Activated CD4-positive, alpha-beta memory T cell treated with anti-CD3 and anti-CD28 coated beads, Interleukin-2, amount 10 ng/mL, durations not matched to agents 7 days and 5 days (primary cell): ENCODE results near the gene C2CD2. TPM values are rescaled to one million over a fixed set of nuclear protein-coding genes. Genes with fewer than 3 reads are reported as not detected.
A peak's percentile ranks its signal among the peaks of the same experiment; 100 is the strongest.
"Not testable (repeated sequence)": the region's sequence is repeated elsewhere in the genome, so short reads cannot be mapped to it uniquely, and the experiment has no call there.

Source experiments
- CTCF ChIA-PET: fragments of 350-600 bp; sonication (Branson Sonifier 250); formaldehyde crosslinking; loops from one replicate; lab custom pipeline; 2021; ENCODE audit warnings: antibody characterized with exemption, inconsistent platforms; lab: Charles Lee
- POLR2A ChIA-PET: fragments of 350-600 bp; sonication (Branson Sonifier 250); formaldehyde crosslinking; loops from one replicate; lab custom pipeline; 2021; ENCODE audit warnings: antibody characterized with exemption; lab: Charles Lee
- DNase-seq: peaks from one replicate; pipeline ENCODE4 v3.0.0-alpha.2; 2020
- H3K27ac Mint-ChIP-seq: one replicate; pipeline ENCODE4 v1.8.0; 2021; ENCODE audit warnings: mild to moderate bottlenecking, mixed read lengths
- H3K27me3 Mint-ChIP-seq: one replicate; pipeline ENCODE4 v1.8.0; 2021; ENCODE audit warnings: mixed read lengths
- H3K36me3 Mint-ChIP-seq: one replicate; pipeline ENCODE4 v1.8.0; 2021; ENCODE audit warnings: low read depth, mixed read lengths
- H3K4me1 Mint-ChIP-seq: one replicate; pipeline ENCODE4 v1.8.0; 2021; ENCODE audit warnings: mixed read lengths
- H3K4me3 Mint-ChIP-seq: one replicate; pipeline ENCODE4 v1.8.0; 2021; ENCODE audit warnings: mild to moderate bottlenecking, mixed read lengths
- H3K9me3 Mint-ChIP-seq: one replicate; pipeline ENCODE4 v1.8.0; 2021; ENCODE audit warnings: mixed read lengths
- total RNA-seq, 2 experiments: library from RNA; stranded (reverse); gene quantifications; one replicate each; pipeline ENCODE4 v1.2.3, GENCODE V29; 2021

C2CD2 gene
- total RNA-seq, result 1 to 10 TPM; 5.1 to 6.3 TPM

GRCh38 chr21:41953831-41954653, at the start of gene C2CD2:
TSS of gene C2CD2 (minus strand) at chr21:41954018. CDS start at chr21:41953648, 370 bp downstream.
- DNase-seq, result no peak
- no peak within 1 kb of the TSS for H3K4me3 Mint-ChIP-seq
- H3K4me1 Mint-ChIP-seq, result peaks cover 6% of the 10 kb centered on the region
- H3K9me3 Mint-ChIP-seq, result no peaks in the 10 kb centered on the region
- H3K27ac Mint-ChIP-seq, result no peak within 1 kb of the TSS
- POLR2A ChIA-PET, result no interaction called here
- no peaks in the 10 kb centered on the region for H3K36me3 Mint-ChIP-seq
- H3K27me3 Mint-ChIP-seq, result peaks cover 27% of the 10 kb centered on the region
- CTCF ChIA-PET, result no interaction called here

- H3K4me1 Mint-ChIP-seq, result peaks cover 37% of the 10 kb centered on the region
- peaks cover 3% of the 10 kb centered on the region for H3K9me3 Mint-ChIP-seq
- H3K4me3 Mint-ChIP-seq, result no peak overlapping the region
- POLR2A ChIA-PET, result interaction anchor here (1.0 to 2.9 kb wide), 4 partner anchors 9 to 123 kb away, joined by 3 to 11 read pairs (median 8); partner anchors contain the start of gene PRDM15
- H3K27ac Mint-ChIP-seq, result no peak overlapping the region
- no peak for DNase-seq
- peaks cover 12% of the 10 kb centered on the region for H3K27me3 Mint-ChIP-seq
- peaks cover 52% of the 10 kb centered on the region for H3K36me3 Mint-ChIP-seq
- CTCF ChIA-PET, result interaction anchor here (1.0 to 1.3 kb wide), 2 partner anchors 105 to 187 kb away, joined by 3 read pairs; no protein-coding TSS in a partner anchor
These were observed 49.2 kb upstream of the C2CD2 start for GRCh38 chr21:42003051-42003461.

GRCh38 chr21:42002421-42002958, 48.7 kb upstream of the C2CD2 start:
- H3K36me3 Mint-ChIP-seq, result peaks cover 51% of the 10 kb centered on the region
- H3K9me3 Mint-ChIP-seq, result peaks cover 3% of the 10 kb centered on the region
- ChIA-PET POLR2A (interaction anchor here (1.0 to 2.9 kb wide), 4 partner anchors 9 to 123 kb away, joined by 3 to 11 read pairs (median 8); partner anchors contain the start of gene PRDM15), CTCF (interaction anchor here (1.0 to 1.3 kb wide), 2 partner anchors 105 to 186 kb away, joined by 3 read pairs; no protein-coding TSS in a partner anchor)
- H3K27ac Mint-ChIP-seq, result peak overlapping the region; percentile 8
- peak; percentile 73 for DNase-seq
- H3K27me3 Mint-ChIP-seq, result peaks cover 12% of the 10 kb centered on the region
- H3K4me1 Mint-ChIP-seq, result peaks cover 32% of the 10 kb centered on the region
- H3K4me3 Mint-ChIP-seq, result no peak overlapping the region

- peaks cover 12% of the 10 kb centered on the region for H3K27me3 Mint-ChIP-seq
- no peak overlapping the region for H3K27ac Mint-ChIP-seq
- ChIA-PET CTCF (interaction anchor here (1.3 kb wide), 1 partner anchor 106 kb away, joined by 3 read pairs; no protein-coding TSS in a partner anchor), POLR2A (interaction anchor here (1.4 to 2.9 kb wide), 3 partner anchors 10 to 122 kb away, joined by 4 to 11 read pairs (median 11); partner anchors contain the start of gene PRDM15)
- peaks cover 3% of the 10 kb centered on the region for H3K9me3 Mint-ChIP-seq
- peaks cover 28% of the 10 kb centered on the region for H3K4me1 Mint-ChIP-seq
- DNase-seq, result no peak
- peaks cover 49% of the 10 kb centered on the region for H3K36me3 Mint-ChIP-seq
- H3K4me3 Mint-ChIP-seq, result no peak overlapping the region
These were observed 48.0 kb upstream of the C2CD2 start for GRCh38 chr21:42001781-42002180.

GRCh38 chr21:42000908-42001307, 47.1 kb upstream of the C2CD2 start:
- no peak for DNase-seq
- H3K9me3 Mint-ChIP-seq, result peaks cover 9% of the 10 kb centered on the region
- H3K27me3 Mint-ChIP-seq, result peaks cover 12% of the 10 kb centered on the region
- CTCF ChIA-PET, result interaction anchor here (0.8 kb wide), 1 partner anchor 107 kb away, joined by 3 read pairs; no protein-coding TSS in a partner anchor
- H3K36me3 Mint-ChIP-seq, result peaks cover 53% of the 10 kb centered on the region
- H3K4me1 Mint-ChIP-seq, result peaks cover 26% of the 10 kb centered on the region
- no peak overlapping the region for H3K4me3 Mint-ChIP-seq
- POLR2A ChIA-PET, result interaction anchor here (2.9 kb wide), 1 partner anchor 75 kb away, joined by 11 read pairs; no protein-coding TSS in a partner anchor
- H3K27ac Mint-ChIP-seq, result no peak overlapping the region

- no peak for DNase-seq
- H3K4me1 Mint-ChIP-seq, result peaks cover 14% of the 10 kb centered on the region
- POLR2A ChIA-PET, result no interaction called here
- H3K27ac Mint-ChIP-seq, result no peak overlapping the region
- CTCF ChIA-PET, result no interaction called here
- H3K9me3 Mint-ChIP-seq, result peaks cover 18% of the 10 kb centered on the region
- H3K27me3 Mint-ChIP-seq, result peaks cover 5% of the 10 kb centered on the region
- no peak overlapping the region for H3K4me3 Mint-ChIP-seq
- H3K36me3 Mint-ChIP-seq, result peaks cover 77% of the 10 kb centered on the region
These were observed 43.8 kb upstream of the C2CD2 start for GRCh38 chr21:41997657-41998056.

- H3K27ac Mint-ChIP-seq, result no peak overlapping the region
- DNase-seq, result no peak
- H3K4me1 Mint-ChIP-seq, result no peaks in the 10 kb centered on the region
- peaks cover 5% of the 10 kb centered on the region for H3K27me3 Mint-ChIP-seq
- H3K4me3 Mint-ChIP-seq, result no peak overlapping the region
- POLR2A ChIA-PET, result no interaction called here
- H3K36me3 Mint-ChIP-seq, result peaks cover 77% of the 10 kb centered on the region
- CTCF ChIA-PET, result no interaction called here
- H3K9me3 Mint-ChIP-seq, result peaks cover 18% of the 10 kb centered on the region
These were observed 41.8 kb upstream of the C2CD2 start for GRCh38 chr21:41995577-41995976.

GRCh38 chr21:41994613-41995012, 40.8 kb upstream of the C2CD2 start:
- POLR2A ChIA-PET, CTCF ChIA-PET, H3K4me3 Mint-ChIP-seq, DNase-seq, H3K27me3 Mint-ChIP-seq, H3K27ac Mint-ChIP-seq, H3K4me1 Mint-ChIP-seq: not testable (repeated sequence)
- H3K9me3 Mint-ChIP-seq, result peaks cover 18% of the 10 kb centered on the region
- H3K36me3 Mint-ChIP-seq, result peaks cover 69% of the 10 kb centered on the region

- no peak overlapping the region for H3K27ac Mint-ChIP-seq
- POLR2A ChIA-PET, result interaction anchor here (1.5 kb wide), 1 partner anchor 9 kb away, joined by 3 read pairs; no protein-coding TSS in a partner anchor
- peaks cover 18% of the 10 kb centered on the region for H3K9me3 Mint-ChIP-seq
- H3K27me3 Mint-ChIP-seq, result no peaks in the 10 kb centered on the region
- H3K4me1 Mint-ChIP-seq, result no peaks in the 10 kb centered on the region
- DNase-seq, result no peak
- H3K4me3 Mint-ChIP-seq, result no peak overlapping the region
- peaks cover 62% of the 10 kb centered on the region for H3K36me3 Mint-ChIP-seq
- CTCF ChIA-PET, result interaction anchor here (1.0 to 1.6 kb wide), 2 partner anchors 114 to 177 kb away, joined by 3 to 4 read pairs; no protein-coding TSS in a partner anchor
These were observed 39.9 kb upstream of the C2CD2 start for GRCh38 chr21:41993744-41994143.

GRCh38 chr21:41992576-41992975, 38.8 kb upstream of the C2CD2 start:
- Mint-ChIP-seq H3K27ac (no peak overlapping the region), H3K4me1 (no peaks in the 10 kb centered on the region), H3K9me3 (peaks cover 16% of the 10 kb centered on the region), H3K27me3 (no peaks in the 10 kb centered on the region), H3K36me3 (peaks cover 54% of the 10 kb centered on the region), H3K4me3 (no peak overlapping the region)
- ChIA-PET POLR2A (interaction anchor here (1.5 kb wide), 1 partner anchor 10 kb away, joined by 3 read pairs; no protein-coding TSS in a partner anchor), CTCF (interaction anchor here (1.6 kb wide), 1 partner anchor 115 kb away, joined by 4 read pairs; no protein-coding TSS in a partner anchor)
- no peak for DNase-seq

GRCh38 chr21:41991659-41992058, 37.8 kb upstream of the C2CD2 start:
- H3K4me1 Mint-ChIP-seq, result no peaks in the 10 kb centered on the region
- peaks cover 49% of the 10 kb centered on the region for H3K36me3 Mint-ChIP-seq
- H3K4me3 Mint-ChIP-seq, result no peak overlapping the region
- CTCF ChIA-PET, result interaction anchor here (0.8 kb wide), 1 partner anchor 175 kb away, joined by 4 read pairs; no protein-coding TSS in a partner anchor
- H3K9me3 Mint-ChIP-seq, result peaks cover 16% of the 10 kb centered on the region
- no peak overlapping the region for H3K27ac Mint-ChIP-seq
- no peaks in the 10 kb centered on the region for H3K27me3 Mint-ChIP-seq
- POLR2A ChIA-PET, result no interaction called here
- DNase-seq, result no peak

- POLR2A ChIA-PET, result no interaction called here
- Mint-ChIP-seq H3K4me3 (no peak overlapping the region), H3K4me1 (no peaks in the 10 kb centered on the region), H3K27me3 (no peaks in the 10 kb centered on the region), H3K27ac (no peak overlapping the region), H3K9me3 (no peaks in the 10 kb centered on the region), H3K36me3 (peaks cover 30% of the 10 kb centered on the region)
- no peak for DNase-seq
- CTCF ChIA-PET, result no interaction called here
These were observed 35.9 kb upstream of the C2CD2 start for GRCh38 chr21:41989698-41990097.

- H3K27me3 Mint-ChIP-seq, result peaks cover 8% of the 10 kb centered on the region
- DNase-seq, result no peak
- no peaks in the 10 kb centered on the region for H3K4me1 Mint-ChIP-seq
- H3K36me3 Mint-ChIP-seq, result peaks cover 11% of the 10 kb centered on the region
- ChIA-PET CTCF (no interaction called here), POLR2A (no interaction called here)
- peaks cover 2% of the 10 kb centered on the region for H3K9me3 Mint-ChIP-seq
- H3K4me3 Mint-ChIP-seq, result no peak overlapping the region
- no peak overlapping the region for H3K27ac Mint-ChIP-seq
These were observed 33.5 kb upstream of the C2CD2 start for GRCh38 chr21:41987310-41987709.
